ENCODE data around the gene ANKLE2.
A peak's percentile ranks its signal among the peaks of the same experiment; 100 is the strongest.
"Not testable (repeated sequence)": the region's sequence is repeated elsewhere in the genome, so short reads cannot be mapped to it uniquely, and the experiment has no call there.

The ANKLE2 gene

DNA sequence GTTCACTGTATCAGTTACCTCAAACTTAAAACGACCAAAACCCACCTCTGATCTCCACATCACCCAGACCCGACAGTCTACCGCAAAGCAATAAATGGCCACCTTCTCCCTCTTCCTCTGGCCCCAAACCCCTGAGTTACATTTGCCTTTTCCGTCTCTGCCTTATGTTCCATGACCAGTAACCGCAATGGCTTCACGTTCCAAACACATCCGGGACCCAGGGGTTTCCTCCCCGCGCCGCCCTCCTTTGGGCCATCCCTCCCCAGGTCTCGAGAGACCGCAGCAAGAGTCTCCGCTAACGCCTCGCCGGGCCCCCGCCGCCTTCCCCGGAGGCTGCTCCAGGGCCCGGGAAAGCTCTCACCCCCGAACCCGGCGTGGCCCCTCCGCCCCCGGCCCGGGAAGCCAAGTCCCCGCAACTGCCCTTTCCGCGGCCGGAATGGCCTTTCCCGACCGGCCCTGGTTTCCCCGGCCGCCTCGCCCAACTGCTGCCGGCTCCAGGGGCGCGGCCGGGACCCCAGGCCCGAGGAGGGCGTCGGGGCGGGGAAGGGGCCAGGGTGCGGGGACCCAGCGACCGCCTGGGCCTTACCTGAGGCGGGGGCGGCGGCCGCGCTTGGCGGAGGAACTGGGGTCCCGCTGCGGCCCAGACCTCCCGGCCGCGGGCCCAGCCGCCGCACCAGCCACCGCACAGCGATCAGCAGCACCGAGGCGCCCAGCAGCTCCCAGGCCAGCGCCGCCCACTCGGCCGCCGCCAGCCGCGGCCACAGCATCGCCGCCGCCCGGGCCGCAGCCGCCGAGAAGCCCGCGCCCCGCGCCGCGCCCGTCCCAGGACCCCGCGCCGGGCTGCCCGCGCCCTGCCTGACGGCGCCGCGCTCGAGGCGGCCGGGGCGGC, at the start of gene ANKLE2:
TSS of gene ANKLE2 (minus strand) at position 801 of the 889 bp plus-strand sequence. CDS start at position 767, 34 bp downstream.
- Mint-ChIP-seq H3K27me3 (no peaks in the 10 kb centered on the region), H3K36me3 (peaks cover 1% of the 10 kb centered on the region), H3K4me1 (peaks cover 18% of the 10 kb centered on the region), H3K4me3 (peak within 1 kb of the TSS; percentile 91), H3K9me3 (no peaks in the 10 kb centered on the region), H3K27ac (peak within 1 kb of the TSS; percentile 95)
- ATAC-seq (ENCODE audit: low read depth) (peak; percentile 46), DNase-seq (ENCODE audit: low spot score in 2 of 2) (peak; percentile 28 to 44)

DNA sequence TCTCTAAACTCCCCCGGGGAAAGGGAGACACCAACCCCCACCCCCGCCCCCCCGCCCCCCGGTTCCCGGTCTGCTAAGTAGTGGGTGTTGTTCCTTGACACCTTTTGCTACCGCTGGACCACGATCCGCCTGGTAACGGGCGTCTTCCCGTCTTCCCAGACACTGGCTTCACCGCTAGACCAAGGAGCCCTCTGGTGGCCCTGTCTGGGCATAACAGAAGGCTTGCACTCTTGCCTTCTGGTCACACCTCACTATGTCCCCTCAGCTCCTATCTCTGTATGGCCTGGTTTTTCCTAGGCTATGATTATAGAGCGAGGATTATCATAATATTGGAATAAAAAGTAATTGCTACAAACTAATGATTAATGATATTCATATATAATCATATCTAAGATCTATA, 47.8 kb upstream of the ANKLE2 start:
- ATAC-seq (ENCODE audit: low read depth); H3K27me3 Mint-ChIP-seq; H3K27ac Mint-ChIP-seq; H3K9me3 Mint-ChIP-seq; H3K4me1 Mint-ChIP-seq; H3K4me3 Mint-ChIP-seq: not testable (repeated sequence)
- H3K36me3 Mint-ChIP-seq = peaks cover 26% of the 10 kb centered on the region
- DNase-seq (ENCODE audit: low spot score in 2 of 2) = peak in 1 of 2 donors; percentile 26

DNA sequence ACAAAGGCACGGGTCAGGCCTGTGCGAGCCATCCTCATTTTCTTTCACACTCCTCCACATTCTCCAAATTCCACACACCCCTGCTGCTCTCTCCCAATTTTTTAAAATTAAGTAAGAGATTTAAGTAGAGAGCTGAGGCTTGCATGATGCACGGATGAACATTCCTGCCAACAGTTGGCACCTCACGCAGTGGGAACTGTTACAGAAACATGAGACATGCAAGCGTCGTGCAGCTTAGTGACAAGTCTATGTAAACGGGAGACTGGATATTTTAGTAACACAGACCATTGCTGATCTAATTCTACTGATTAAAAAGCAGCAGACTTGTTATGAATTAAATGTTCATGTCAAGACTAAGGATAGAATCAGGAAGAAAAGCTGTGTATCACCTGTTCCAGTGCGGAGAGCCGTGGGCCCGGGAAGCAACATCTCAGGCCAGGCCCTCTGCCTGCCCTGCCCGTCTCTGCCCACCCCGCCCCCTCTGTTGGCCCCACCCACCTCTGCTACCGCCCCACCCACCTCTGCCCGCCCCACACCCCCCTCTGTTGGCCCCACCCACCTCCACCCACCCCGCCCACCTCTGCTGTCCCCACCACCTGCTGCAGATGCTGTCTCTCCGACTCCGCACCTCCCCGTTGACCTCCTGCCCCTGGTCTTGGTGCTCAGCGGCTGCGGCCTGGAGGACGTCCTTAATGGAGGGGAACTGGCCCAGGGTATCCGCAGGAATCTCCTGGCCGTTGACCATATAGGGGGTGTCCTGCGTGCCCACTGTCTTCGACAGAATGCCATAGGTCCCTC, 45.9 kb upstream of the ANKLE2 start:
- Mint-ChIP-seq H3K4me3 (no peak overlapping the region), H3K27me3 (no peaks in the 10 kb centered on the region), H3K9me3 (no peaks in the 10 kb centered on the region), H3K4me1 (peaks cover 4% of the 10 kb centered on the region), H3K27ac (no peak overlapping the region), H3K36me3 (peaks cover 33% of the 10 kb centered on the region)
- no peak for ATAC-seq (ENCODE audit: low read depth)
- no peak for DNase-seq (ENCODE audit: low spot score in 2 of 2)

DNA sequence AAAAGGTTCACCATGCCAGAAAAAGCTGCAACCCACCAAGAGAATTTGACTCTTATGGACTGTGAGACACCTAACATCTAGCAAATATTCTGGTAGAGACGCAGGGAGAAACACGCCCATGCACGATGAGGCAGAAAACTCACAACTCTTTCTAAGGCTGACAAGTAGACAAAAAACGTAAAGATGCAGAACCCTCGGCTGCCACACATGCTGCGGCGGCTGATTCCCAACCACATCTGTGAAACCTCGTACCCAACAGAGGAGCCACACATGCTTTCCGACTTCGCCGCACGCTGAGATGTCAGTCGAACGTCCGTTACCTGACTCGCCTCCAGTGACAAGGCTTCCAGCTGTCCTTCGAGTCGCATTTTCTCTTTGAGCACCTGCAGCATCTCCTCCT, 45.2 kb upstream of the ANKLE2 start:
- Mint-ChIP-seq H3K27ac (no peak overlapping the region), H3K36me3 (peaks cover 29% of the 10 kb centered on the region), H3K4me3 (no peak overlapping the region), H3K9me3 (no peaks in the 10 kb centered on the region), H3K27me3 (no peaks in the 10 kb centered on the region), H3K4me1 (peaks cover 4% of the 10 kb centered on the region)
- ATAC-seq (ENCODE audit: low read depth) = no peak
- no peak for DNase-seq (ENCODE audit: low spot score in 2 of 2)

DNA sequence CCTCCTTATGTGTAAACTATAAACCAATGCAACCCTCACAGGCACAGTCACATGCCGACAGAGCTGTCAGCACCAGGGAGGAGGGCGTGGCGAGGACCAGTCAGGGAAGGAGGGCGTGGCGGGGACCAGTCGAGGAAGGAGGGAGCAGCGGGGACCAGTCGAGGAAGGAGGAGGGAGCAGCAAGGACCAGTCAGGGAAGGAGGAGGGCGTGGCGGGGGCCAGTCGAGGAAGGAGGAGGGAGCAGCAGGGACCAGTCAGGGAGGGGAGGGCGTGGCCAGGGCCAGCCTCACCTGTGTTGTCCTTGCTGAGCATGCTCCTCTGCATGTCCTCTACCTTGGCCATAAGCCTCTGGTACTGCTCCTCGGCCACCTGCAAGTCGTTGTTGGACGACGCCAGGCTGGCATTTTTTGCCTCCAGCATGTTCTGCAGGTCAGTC, 42.8 kb upstream of the ANKLE2 start:
- ATAC-seq (ENCODE audit: low read depth) = no peak
- Mint-ChIP-seq H3K4me1 (peaks cover 2% of the 10 kb centered on the region), H3K27ac (no peak overlapping the region), H3K9me3 (no peaks in the 10 kb centered on the region), H3K4me3 (no peak overlapping the region), H3K36me3 (peaks cover 35% of the 10 kb centered on the region), H3K27me3 (no peaks in the 10 kb centered on the region)
- DNase-seq (ENCODE audit: low spot score in 2 of 2) = no peak

DNA sequence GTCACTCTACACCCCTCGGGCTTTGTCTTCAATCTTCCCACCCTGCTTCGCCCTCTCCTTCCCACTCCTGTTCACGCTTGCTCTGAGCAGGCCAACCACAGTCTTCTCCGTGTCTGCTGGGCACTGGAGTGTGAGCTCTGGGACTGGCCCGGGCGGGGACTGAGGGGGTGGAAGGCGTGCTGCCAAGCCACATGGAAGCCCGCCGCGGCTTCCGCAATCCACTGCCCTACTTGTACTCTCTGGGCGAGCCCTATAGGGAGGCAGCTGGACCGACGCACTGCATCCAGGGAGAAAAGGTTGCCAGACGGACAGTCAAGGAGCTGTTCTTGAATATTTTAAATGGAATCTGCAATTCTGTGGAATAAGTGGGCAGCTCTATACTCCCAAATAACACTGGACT, 42.3 kb upstream of the ANKLE2 start:
- Mint-ChIP-seq H3K27ac (no peak overlapping the region), H3K4me1 (peaks cover 2% of the 10 kb centered on the region), H3K9me3 (no peaks in the 10 kb centered on the region), H3K27me3 (no peaks in the 10 kb centered on the region), H3K4me3 (no peak overlapping the region), H3K36me3 (peaks cover 36% of the 10 kb centered on the region)
- no peak for DNase-seq (ENCODE audit: low spot score in 2 of 2)
- ATAC-seq (ENCODE audit: low read depth) = no peak

DNA sequence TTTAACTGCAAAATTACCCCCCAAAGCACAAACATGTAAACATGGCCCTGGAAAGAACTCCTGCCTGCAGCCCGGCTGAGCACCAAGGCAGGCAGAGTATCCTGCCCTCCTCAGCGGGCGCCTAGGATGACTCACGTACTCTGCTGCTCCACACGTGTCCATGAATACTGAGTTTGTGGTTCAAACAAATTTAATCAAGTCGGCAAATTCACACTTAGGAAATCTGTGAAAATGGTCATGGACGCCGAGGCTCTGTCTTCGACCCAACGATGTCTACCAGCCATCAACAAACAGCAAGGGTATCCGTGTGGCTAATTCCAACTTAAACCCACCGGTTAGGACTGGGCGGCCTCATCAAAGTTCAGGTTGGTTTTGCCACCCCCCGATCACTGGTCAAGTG, 41.5 kb upstream of the ANKLE2 start:
- Mint-ChIP-seq H3K27me3 (no peaks in the 10 kb centered on the region), H3K4me1 (peaks cover 2% of the 10 kb centered on the region), H3K27ac (no peak overlapping the region), H3K4me3 (no peak overlapping the region), H3K36me3 (peaks cover 35% of the 10 kb centered on the region), H3K9me3 (no peaks in the 10 kb centered on the region)
- ATAC-seq (ENCODE audit: low read depth) (no peak), DNase-seq (ENCODE audit: low spot score in 2 of 2) (no peak)

DNA sequence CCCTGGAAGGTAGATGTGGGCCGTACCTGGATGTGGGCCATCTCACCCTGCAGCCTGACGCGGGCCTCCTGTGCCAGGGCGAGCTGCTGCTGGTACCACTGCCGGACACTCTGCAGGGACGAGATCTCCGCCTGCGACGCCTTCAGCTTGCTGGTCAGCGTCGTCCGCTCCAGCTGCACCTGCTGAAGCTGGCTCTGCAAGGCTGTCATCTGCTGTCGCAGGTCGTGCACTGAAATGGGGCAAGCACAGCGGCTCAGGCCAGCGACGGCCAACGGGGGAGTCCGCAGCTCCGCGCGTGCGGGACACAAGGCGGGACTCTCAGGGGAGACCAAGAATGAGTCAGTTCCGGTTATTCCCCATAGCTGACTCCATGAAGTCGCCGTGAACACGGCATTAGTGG, 40.1 kb upstream of the ANKLE2 start:
- H3K27me3 Mint-ChIP-seq = no peaks in the 10 kb centered on the region
- H3K9me3 Mint-ChIP-seq = no peaks in the 10 kb centered on the region
- peaks cover 2% of the 10 kb centered on the region for H3K4me1 Mint-ChIP-seq
- ATAC-seq (ENCODE audit: low read depth) (no peak), DNase-seq (ENCODE audit: low spot score in 2 of 2) (no peak)
- H3K36me3 Mint-ChIP-seq = peaks cover 30% of the 10 kb centered on the region
- H3K4me3 Mint-ChIP-seq = no peak overlapping the region
- H3K27ac Mint-ChIP-seq = no peak overlapping the region

DNA sequence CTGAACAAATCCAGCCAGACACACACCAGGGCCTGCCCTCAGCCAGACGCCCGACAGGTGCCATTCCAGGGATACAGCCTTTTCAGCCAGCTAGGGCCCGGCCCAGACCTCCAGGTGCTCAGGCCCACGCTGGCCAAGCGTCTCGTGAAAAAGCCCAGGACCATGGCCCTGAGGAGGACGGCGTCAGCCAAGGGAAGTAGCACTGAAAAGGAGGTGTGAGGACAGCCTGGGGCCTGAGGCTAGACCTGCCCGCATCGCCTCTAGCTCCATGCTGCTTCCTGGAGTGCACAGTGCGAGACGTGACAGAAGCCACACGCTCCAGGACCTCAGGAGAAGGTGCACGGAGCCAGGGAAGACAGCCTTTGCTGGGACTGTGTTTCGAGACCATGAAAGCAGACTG, 37.2 kb upstream of the ANKLE2 start:
- Mint-ChIP-seq H3K27ac (no peak overlapping the region), H3K9me3 (no peaks in the 10 kb centered on the region), H3K27me3 (no peaks in the 10 kb centered on the region), H3K36me3 (peaks cover 31% of the 10 kb centered on the region), H3K4me1 (no peaks in the 10 kb centered on the region), H3K4me3 (no peak overlapping the region)
- DNase-seq (ENCODE audit: low spot score in 2 of 2) (no peak), ATAC-seq (ENCODE audit: low read depth) (no peak)

DNA sequence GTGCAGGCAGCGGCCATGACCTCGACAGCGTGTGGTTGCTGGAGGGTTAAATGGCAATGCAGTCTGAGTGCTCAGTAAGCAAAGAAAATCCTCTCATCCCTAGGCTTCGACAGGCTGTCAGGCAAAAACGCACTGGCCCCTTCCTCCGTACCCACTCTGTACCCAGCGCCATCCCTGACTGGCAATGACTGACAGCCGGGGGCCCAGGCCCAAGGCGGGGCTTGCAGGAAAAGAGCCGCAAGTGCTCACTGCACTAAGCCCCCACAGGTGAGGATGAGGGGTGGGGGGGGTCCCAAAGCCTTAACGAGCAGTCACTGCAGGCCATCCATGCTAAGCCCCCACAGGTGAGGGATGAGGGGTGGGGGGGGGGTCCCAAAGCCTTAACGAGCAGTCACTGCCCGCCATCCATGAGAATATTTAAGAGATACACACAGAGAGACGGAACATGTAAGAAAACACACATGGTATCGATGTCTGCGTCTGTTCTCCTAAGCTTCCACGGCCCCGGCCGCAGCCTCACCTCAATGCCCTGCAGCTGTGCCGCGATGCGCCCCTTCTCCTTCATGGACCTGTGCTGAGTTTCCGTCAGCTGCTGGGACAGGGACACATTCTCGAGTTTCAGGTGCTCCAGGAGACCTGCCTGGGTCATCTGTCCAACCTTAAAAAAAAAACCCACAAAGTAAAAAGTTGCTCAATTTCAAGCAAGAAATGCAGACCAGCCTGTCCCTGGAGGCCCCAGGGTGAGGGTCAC, 36.4 kb upstream of the ANKLE2 start:
- no peak overlapping the region for H3K27ac Mint-ChIP-seq
- ATAC-seq (ENCODE audit: low read depth) = no peak
- no peaks in the 10 kb centered on the region for H3K9me3 Mint-ChIP-seq
- H3K27me3 Mint-ChIP-seq = no peaks in the 10 kb centered on the region
- no peak overlapping the region for H3K4me3 Mint-ChIP-seq
- no peak for DNase-seq (ENCODE audit: low spot score in 2 of 2)
- peaks cover 26% of the 10 kb centered on the region for H3K36me3 Mint-ChIP-seq
- H3K4me1 Mint-ChIP-seq = no peaks in the 10 kb centered on the region

DNA sequence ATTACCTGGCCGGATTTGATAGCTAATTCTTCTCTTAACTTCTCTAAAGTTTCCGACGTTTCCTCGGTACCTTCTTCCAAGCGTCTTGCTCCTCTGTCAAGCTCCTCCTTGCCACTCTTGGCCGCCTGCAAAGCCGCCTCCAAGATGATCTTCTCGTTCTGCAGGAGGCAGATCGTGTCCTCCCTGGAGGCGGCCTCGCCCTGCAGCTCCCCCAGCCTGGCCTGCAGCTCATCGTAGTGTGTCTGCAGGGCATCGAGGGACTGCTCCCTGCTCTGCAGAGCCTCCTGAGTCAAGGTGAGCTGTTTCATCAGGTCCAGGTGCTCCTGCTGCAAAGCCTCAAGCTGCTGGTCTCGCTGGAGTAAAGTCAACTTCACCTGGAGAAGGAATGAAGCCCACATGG, 34.2 kb upstream of the ANKLE2 start:
- H3K27me3 Mint-ChIP-seq = no peaks in the 10 kb centered on the region
- H3K36me3 Mint-ChIP-seq = peaks cover 26% of the 10 kb centered on the region
- ATAC-seq (ENCODE audit: low read depth) (no peak), DNase-seq (ENCODE audit: low spot score in 2 of 2) (no peak)
- no peak overlapping the region for H3K4me3 Mint-ChIP-seq
- H3K27ac Mint-ChIP-seq = no peak overlapping the region
- no peaks in the 10 kb centered on the region for H3K9me3 Mint-ChIP-seq
- H3K4me1 Mint-ChIP-seq = no peaks in the 10 kb centered on the region

DNA sequence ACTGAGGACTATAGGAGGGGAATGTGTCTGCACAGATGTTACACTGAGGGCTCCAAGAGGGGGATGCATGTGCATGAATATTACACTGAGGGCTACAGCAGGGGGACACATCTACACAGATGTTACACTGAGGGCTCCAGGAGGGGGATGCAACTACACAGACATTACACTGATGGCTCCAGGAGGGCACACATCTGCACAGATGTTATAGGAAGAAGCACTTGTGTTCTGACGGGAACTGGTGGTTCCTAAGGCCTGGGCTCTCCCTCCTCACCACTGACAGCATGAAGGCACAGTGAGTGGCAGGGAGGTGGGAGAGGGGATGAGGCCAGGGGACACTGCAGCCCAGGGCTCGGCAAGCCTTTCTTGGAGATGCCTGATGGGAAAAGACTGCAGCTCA, 30.3 kb upstream of the ANKLE2 start:
- not testable (repeated sequence) for H3K4me3 Mint-ChIP-seq; H3K27ac Mint-ChIP-seq; DNase-seq (ENCODE audit: low spot score in 2 of 2); ATAC-seq (ENCODE audit: low read depth); H3K4me1 Mint-ChIP-seq; H3K27me3 Mint-ChIP-seq; H3K9me3 Mint-ChIP-seq
- H3K36me3 Mint-ChIP-seq = peaks cover 23% of the 10 kb centered on the region

DNA sequence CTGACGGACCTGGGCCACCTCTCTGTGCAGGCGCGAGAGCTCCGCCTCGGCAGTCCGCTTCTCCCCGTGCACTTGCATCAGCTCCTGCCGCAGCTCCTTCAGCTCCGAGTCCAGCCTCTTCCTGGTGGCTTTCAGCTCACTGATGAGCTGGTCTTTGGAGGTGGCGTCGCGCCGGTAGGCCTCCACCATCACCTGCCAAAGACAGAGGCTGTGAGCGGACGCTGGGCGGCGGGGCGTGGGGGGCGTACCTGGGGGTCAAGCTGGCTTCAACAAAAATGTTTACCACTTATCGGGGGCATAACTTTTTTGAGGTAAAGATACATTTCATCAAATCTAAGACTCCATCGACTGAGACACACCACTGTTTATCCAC, 27.5 kb upstream of the ANKLE2 start:
- DNase-seq (ENCODE audit: low spot score in 2 of 2) (no peak), ATAC-seq (ENCODE audit: low read depth) (no peak)
- Mint-ChIP-seq H3K27me3 (no peaks in the 10 kb centered on the region), H3K27ac (no peak overlapping the region), H3K4me1 (peaks cover 5% of the 10 kb centered on the region), H3K4me3 (no peak overlapping the region), H3K9me3 (no peaks in the 10 kb centered on the region), H3K36me3 (peaks cover 29% of the 10 kb centered on the region)

All from memory B cell (primary cell).